Caki2 (cell line): Measurements from ENCODE around the gene CCDC8. TPM values are rescaled to one million over a fixed set of nuclear protein-coding genes. Genes with fewer than 3 reads are reported as not detected.
"Not testable (repeated sequence)": the region's sequence is repeated elsewhere in the genome, so short reads cannot be mapped to it uniquely, and the experiment has no call there.

Source experiments
- DNase-seq: peaks from one replicate; pipeline ENCODE4 v3.0.0-alpha.2; 2015; ENCODE audit warnings: low read depth
- in situ Hi-C: cut with HindIII; loops from 2 replicates; pipeline ENCODE4 v1.10.0; 2016; ENCODE audit warnings: low sequenced_read_pairs, low pct_unique_long_range_greater_than_20kb, mixed read lengths
- total RNA-seq: library from RNA; depleted of rRNA; stranded (reverse); fragments of >200 nt; shearing (Covaris generic); gene quantifications from 2 replicates; pipeline ENCODE4 v1.2.3, GENCODE V29; 2014; ENCODE audit warnings: low replicate concordance

The CCDC8 gene
- total RNA-seq, 1 experiment from 2014 or later, result 0.51 TPM

GRCh38 chr19:46409191-46409590 lies 4.2 kb downstream of the CCDC8 start:
- no peak for DNase-seq
- in situ Hi-C loops, result no loop called here

- in situ Hi-C loops, result no loop called here
- no peak for DNase-seq
Observed at GRCh38 chr19:46408664-46409039, 4.7 kb downstream of the CCDC8 start.

- in situ Hi-C loops, result no loop called here
- DNase-seq, result no peak
Observed at GRCh38 chr19:46407856-46408663, 5.3 kb downstream of the CCDC8 start.

- in situ Hi-C loops, result no loop called here
- DNase-seq, result no peak
Observed at GRCh38 chr19:46406976-46407375, 6.4 kb downstream of the CCDC8 start.

GRCh38 chr19:46404753-46405468 lies 8.5 kb downstream of the CCDC8 start:
- DNase-seq, result peak; percentile 73

GRCh38 chr19:46404055-46404752 lies 9.2 kb downstream of the CCDC8 start:
- DNase-seq, result peak; percentile 82
- in situ Hi-C loops, result no loop called here

More at GRCh38 chr19:46404753-46405468, 8.5 kb downstream of the CCDC8 start:
- in situ Hi-C loops, result no loop called here

- no peak for DNase-seq
- in situ Hi-C loops, result no loop called here
Observed at GRCh38 chr19:46402725-46403124, 10.6 kb downstream of the CCDC8 start.

GRCh38 chr19:46397801-46398479 lies 15.4 kb downstream of the CCDC8 start:
- in situ Hi-C loops, DNase-seq: not testable (repeated sequence)

GRCh38 chr19:46394402-46394797 lies 19.0 kb downstream of the CCDC8 start:
- in situ Hi-C loops, result no loop called here
- DNase-seq, result no peak

- in situ Hi-C loops, result no loop called here
- DNase-seq, result no peak
Observed at GRCh38 chr19:46393456-46394401, 19.6 kb downstream of the CCDC8 start.

- in situ Hi-C loops, result no loop called here
Observed at GRCh38 chr19:46392837-46393236, 20.5 kb downstream of the CCDC8 start.

GRCh38 chr19:46392252-46392801 lies 21.0 kb downstream of the CCDC8 start:
- DNase-seq, result no peak
- in situ Hi-C loops, result no loop called here

More at GRCh38 chr19:46392837-46393236, 20.5 kb downstream of the CCDC8 start:
- no peak for DNase-seq

- no peak for DNase-seq
- in situ Hi-C loops, result no loop called here
Observed at GRCh38 chr19:46391296-46392251, 21.8 kb downstream of the CCDC8 start.

GRCh38 chr19:46390866-46391265 lies 22.5 kb downstream of the CCDC8 start:
- no peak for DNase-seq
- in situ Hi-C loops, result no loop called here

GRCh38 chr19:46390121-46390858 lies 23.1 kb downstream of the CCDC8 start:
- no peak for DNase-seq
- in situ Hi-C loops, result no loop called here
